ENCODE data around the gene NPTXR.
"Not testable (repeated sequence)": the region's sequence is repeated elsewhere in the genome, so short reads cannot be mapped to it uniquely, and the experiment has no call there.

DNA sequence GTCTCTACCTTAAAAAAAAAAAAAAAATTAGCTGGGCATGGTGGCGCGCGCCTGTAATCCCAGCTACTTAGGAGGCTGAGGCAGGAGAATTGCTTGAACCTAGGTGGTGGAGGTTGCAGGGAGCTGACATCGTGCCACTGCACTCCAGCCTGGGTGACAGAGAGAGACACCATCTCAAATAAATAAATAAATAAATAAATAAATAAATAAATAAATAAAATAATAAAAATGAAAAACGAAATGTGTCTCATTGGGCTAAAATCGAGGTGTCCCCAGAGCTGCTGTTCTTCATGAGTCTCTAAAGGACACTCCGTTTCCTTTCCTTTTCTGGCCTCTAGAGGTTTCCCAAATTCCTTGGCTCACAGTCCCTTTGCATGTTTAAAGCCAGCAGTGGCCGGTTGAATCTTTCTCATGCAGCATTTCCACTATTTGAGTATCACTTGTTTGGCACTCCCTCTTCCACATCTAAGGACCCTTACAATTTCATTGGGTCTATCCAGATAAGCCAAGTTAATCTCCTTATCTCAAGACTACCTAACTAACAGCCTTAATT lies 38.7 kb downstream of the NPTXR start:
- TF ChIP-seq, protein P1, sequence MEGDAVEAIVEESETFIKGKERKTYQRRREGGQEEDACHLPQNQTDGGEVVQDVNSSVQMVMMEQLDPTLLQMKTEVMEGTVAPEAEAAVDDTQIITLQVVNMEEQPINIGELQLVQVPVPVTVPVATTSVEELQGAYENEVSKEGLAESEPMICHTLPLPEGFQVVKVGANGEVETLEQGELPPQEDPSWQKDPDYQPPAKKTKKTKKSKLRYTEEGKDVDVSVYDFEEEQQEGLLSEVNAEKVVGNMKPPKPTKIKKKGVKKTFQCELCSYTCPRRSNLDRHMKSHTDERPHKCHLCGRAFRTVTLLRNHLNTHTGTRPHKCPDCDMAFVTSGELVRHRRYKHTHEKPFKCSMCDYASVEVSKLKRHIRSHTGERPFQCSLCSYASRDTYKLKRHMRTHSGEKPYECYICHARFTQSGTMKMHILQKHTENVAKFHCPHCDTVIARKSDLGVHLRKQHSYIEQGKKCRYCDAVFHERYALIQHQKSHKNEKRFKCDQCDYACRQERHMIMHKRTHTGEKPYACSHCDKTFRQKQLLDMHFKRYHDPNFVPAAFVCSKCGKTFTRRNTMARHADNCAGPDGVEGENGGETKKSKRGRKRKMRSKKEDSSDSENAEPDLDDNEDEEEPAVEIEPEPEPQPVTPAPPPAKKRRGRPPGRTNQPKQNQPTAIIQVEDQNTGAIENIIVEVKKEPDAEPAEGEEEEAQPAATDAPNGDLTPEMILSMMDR (IDR thresholded peaks at IDR 0.05), result not testable (repeated sequence)
- not testable (repeated sequence) for TF ChIP-seq POLR2AphosphoS5 (IDR thresholded peaks at IDR 0.05)
